Activated CD4-positive, CD25-positive, alpha-beta regulatory T cell treated with anti-CD3 and anti-CD28 coated beads, Interleukin-2, amount 50 U/mL, for 16 hours (primary cell): ENCODE measurements around the gene ISCA2.
"Not testable (repeated sequence)": the region's sequence is repeated elsewhere in the genome, so short reads cannot be mapped to it uniquely, and the experiment has no call there.

Source experiments
- DNase-seq: peaks from one replicate; pipeline ENCODE4 v3.0.0-alpha.2; 2020; ENCODE audit warnings: low read depth, low spot score

ISCA2 gene

DNA sequence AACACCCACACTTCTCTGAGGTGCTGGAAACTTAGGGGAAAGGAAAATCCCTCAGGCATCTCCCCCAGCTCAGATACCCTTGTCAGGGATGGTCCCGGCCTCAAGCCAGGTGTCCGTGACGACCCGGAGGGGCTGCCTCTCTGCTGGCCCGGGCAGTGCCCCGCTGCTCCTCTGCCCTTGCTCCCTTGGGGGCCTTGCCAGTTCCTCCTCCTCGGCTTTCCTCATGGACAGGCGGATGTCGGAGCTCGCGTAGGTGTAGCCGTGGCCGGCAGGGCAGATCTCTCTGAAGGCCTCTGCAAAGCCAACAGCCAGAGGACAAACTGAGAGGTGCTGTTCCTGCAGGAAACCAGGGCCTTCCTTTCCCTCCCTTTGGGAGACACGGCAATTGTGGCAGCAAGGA is 34.8 kb downstream of the ISCA2 start:
- no peak for DNase-seq

DNA sequence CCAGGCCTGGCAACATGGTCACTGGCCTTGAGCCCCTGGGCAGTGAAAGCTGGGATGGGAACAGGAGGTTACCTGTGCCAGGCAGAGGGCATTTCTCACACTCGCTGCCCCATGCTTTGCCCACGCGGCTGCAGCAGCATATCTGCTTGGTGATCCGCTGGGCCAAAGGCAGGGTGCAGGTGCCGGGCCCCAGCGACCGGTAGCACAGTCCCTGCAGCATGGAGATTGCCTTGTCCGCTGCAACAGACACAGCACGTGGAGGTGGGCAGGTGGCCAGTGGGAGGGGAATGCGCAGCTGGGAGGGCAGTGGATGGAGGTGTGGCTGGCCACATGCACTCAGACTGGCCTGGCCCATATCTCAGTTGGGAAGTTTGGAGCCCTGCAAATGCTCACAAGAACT is 35.3 kb downstream of the ISCA2 start:
- no peak for DNase-seq

- no peak for DNase-seq
Measured at GRCh38 chr14:74531006-74531405, 37.4 kb downstream of the ISCA2 start.

- DNase-seq = no peak
Measured at GRCh38 chr14:74531467-74531866, 37.9 kb downstream of the ISCA2 start.

DNA sequence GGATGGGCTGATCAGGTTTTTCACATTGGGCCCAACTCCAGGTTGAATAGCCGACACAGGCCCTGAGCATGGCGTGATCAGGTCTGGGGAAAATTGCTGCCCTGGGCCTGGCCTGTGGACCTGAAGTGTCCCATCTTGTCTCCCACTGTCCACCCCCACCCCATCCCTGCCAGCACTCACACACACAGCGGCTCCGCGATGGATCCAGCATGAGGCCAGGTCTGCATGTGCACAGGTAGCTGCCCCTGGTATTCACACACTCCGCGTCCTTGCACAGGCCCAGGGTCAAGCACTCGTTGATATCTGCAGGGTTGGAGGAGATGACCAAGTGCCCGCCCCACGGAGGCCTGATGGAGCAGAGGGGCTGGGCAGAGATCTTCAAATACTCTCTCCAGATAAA is 38.7 kb downstream of the ISCA2 start:
- DNase-seq = no peak

GRCh38 chr14:74533576-74533975 is 40.0 kb downstream of the ISCA2 start:
- DNase-seq = no peak

GRCh38 chr14:74535756-74536325 is 42.3 kb downstream of the ISCA2 start:
- no peak for DNase-seq

DNA sequence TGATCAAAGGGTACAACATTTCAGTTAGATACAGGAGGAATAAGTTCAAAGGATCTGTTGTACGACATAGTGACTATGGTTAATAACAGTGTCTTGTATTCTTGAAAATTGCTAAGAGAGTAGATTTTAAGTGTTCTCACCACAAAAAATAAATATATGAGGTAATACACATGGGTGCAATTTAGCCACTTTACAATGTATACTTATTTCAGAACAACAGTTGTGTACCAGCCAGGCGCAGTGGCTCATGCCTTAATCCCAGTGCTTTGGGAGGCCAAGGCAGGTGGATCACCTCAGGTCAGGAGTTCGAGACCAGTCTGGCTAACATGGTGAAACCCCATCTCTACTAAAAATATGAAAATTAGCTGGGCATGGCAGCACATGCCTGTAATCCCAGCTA is 42.8 kb downstream of the ISCA2 start:
- DNase-seq = not testable (repeated sequence)

GRCh38 chr14:74538411-74539391 is 45.1 kb downstream of the ISCA2 start:
- no peak for DNase-seq

- DNase-seq = no peak
Measured at GRCh38 chr14:74539503-74539902, 45.9 kb downstream of the ISCA2 start.

DNA sequence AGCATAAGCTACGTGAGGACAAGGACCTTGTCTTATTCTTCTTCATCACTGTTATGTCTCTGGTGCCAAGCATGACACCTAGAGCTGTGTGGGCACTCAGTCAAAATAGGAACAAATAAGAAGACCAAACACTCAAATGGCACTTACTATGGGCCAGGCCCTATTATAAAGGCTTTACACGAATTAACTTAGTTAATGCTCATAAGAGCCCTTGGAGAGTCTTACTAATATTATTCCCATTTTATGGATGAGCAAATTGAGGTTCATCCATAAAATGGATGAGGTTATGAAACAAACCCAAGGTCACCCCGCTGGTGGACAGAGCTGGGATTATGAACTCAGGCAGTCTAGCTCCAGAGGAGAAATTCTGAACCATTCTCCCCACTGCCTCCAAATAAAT is 47.7 kb downstream of the ISCA2 start:
- DNase-seq = no peak

- no peak for DNase-seq
Measured at GRCh38 chr14:74542056-74542685, 48.6 kb downstream of the ISCA2 start.

DNA sequence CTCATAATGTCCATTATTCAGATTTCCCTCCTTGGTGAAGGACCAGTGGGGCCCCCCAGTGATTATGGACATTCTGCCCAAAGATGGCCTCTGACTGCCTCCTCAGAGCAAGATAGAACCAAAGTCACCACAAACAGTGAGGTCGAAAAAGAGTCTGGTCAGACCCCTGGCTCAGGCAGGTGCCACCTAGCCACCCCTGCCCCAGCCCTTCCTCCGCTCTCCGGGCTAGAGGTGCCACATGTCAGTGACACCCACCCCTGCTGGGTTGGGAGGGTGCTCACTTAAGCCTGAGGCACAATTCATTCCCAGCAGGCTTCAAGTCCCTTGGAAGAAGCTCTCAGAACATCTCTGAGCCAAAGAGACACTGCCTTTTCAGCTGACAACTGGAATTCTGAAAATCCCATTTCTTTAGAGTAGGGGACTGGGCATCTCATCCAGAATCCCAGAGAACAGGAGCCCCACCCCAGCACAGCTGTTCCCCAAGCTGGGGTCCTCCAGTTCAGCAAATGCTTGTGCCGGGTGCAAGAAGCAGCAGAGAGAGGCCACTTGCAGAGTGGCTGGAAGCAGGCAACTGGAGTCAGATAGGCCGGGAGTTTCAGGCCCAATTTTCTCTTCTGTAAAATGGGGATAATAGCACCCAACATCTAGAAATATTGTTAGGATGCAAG is 50.3 kb downstream of the ISCA2 start:
- DNase-seq = no peak

- DNase-seq = no peak
Measured at GRCh38 chr14:74545386-74545785, 51.8 kb downstream of the ISCA2 start.

DNA sequence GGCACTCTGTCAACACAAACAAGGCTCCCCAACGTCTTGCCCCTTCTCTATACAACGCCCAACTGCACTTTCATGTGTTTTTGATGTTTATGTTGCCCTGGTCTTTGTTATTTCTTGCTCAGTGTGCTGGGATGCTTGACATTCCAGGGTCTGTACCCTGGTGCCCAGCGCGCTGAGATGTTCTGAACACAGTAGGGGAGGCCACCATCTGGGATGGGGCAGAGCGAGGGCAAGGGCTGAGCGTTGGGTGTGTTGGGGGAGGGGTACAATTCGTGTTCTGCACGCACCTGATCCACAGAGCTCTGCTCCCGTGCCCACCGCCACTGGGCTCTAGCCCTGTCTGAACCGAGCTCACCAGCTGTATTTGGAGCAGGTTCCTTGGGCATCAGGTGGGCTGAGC is 52.9 kb downstream of the ISCA2 start:
- no peak for DNase-seq
